Measurements from ENCODE around the gene BBX. TPM values are rescaled to one million over a fixed set of nuclear protein-coding genes. Genes with fewer than 3 reads are reported as not detected.
"Not testable (repeated sequence)": the region's sequence is repeated elsewhere in the genome, so short reads cannot be mapped to it uniquely, and the experiment has no call there.

Gene BBX
- total and polyA plus RNA-seq, 2 of the 13 experiments (the other 11 are each of a cell fraction or from before 2014, with no cell fraction given): 13.7 to 23.2 TPM

DNA sequence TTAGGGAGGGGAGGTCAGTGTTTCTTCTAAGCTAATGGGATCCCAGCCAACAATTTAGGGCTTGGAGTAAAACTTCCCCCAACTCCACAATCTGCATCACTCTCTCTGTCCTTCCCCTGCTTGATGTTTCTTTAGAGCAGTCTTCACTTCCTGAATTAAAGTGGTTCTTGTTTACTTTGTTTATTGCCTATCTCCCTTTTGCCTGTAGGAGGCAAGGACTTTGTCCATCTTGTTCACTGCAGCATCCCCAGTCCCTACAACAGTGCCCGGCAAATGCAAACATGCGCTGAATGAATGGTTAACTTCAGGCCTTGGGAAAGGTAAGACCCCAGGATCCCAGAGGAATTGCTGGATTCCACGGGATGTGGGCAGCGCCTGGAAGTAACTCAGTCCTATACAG, 312.2 kb downstream of the BBX start (continued):
- TF ChIP-seq TARDBP (CRISPR knock-in tag; IDR thresholded peaks at IDR 0.05): 0 out of 2 replicates have a peak, but pooled peaks have one; percentile 17
- peak; percentile 28; the same call in 1 of the 2 replicates for TF ChIP-seq SAP130 (CRISPR knock-in tag; IDR thresholded peaks at IDR 0.05; ENCODE audit: low read depth)
- peak; percentile 51; the same call in 1 of the 2 replicates for TF ChIP-seq ETV5 (CRISPR knock-in tag; IDR thresholded peaks at IDR 0.05; ENCODE audit: borderline replicate concordance)
- 0 out of 2 replicates have a peak, but pooled peaks have one; percentile 49 for TF ChIP-seq BRCA1 (CRISPR knock-in tag; IDR thresholded peaks at IDR 0.05)
- TF ChIP-seq SOX6 (IDR thresholded peaks at IDR 0.05); HNF4G (CRISPR knock-in tag; IDR thresholded peaks at IDR 0.05; ENCODE audit: borderline replicate concordance, low read depth); LCORL (IDR thresholded peaks at IDR 0.05): not testable (repeated sequence)
- peak; percentile 22; the same call in 1 of the 2 replicates for TF ChIP-seq SOX6 (CRISPR knock-in tag; IDR thresholded peaks at IDR 0.05)
- peak; percentile 60 for TF ChIP-seq HDAC2 (CRISPR knock-in tag; IDR thresholded peaks at IDR 0.05)
- peak; percentile 67 for TF ChIP-seq HNF4G (IDR thresholded peaks at IDR 0.05; ENCODE audit: borderline replicate concordance, low read depth, low read length)
- TF ChIP-seq THAP11 (CRISPR knock-in tag; IDR thresholded peaks at IDR 0.05): 0 out of 2 replicates have a peak, but pooled peaks have one; percentile 11
- TF ChIP-seq RAD21 (CRISPR knock-in tag; IDR thresholded peaks at IDR 0.05): peak; percentile 36; the same call in 1 of the 2 replicates
- TF ChIP-seq MIER3 (CRISPR knock-in tag; IDR thresholded peaks at IDR 0.05; ENCODE audit: borderline replicate concordance): peak; percentile 54; the same call in 1 of the 2 replicates
- TF ChIP-seq, protein P1, sequence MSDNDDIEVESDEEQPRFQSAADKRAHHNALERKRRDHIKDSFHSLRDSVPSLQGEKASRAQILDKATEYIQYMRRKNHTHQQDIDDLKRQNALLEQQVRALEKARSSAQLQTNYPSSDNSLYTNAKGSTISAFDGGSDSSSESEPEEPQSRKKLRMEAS (IDR thresholded peaks at IDR 0.05): 0 out of 2 replicates have a peak, but pooled peaks have one; percentile 11
- peak; percentile 76; the same call in 1 of the 2 replicates for TF ChIP-seq NKX3-1 (CRISPR knock-in tag; IDR thresholded peaks at IDR 0.05)
- TF ChIP-seq GATAD2A (CRISPR knock-in tag; IDR thresholded peaks at IDR 0.05): peak; percentile 72
- TF ChIP-seq ZKSCAN8 (CRISPR knock-in tag; IDR thresholded peaks at IDR 0.05; ENCODE audit: borderline replicate concordance): 0 out of 2 replicates have a peak, but pooled peaks have one; percentile 43
- TF ChIP-seq KDM1A (CRISPR knock-in tag; IDR thresholded peaks at IDR 0.05): 0 out of 2 replicates have a peak, but pooled peaks have one; percentile 42
- TF ChIP-seq, protein P2, sequence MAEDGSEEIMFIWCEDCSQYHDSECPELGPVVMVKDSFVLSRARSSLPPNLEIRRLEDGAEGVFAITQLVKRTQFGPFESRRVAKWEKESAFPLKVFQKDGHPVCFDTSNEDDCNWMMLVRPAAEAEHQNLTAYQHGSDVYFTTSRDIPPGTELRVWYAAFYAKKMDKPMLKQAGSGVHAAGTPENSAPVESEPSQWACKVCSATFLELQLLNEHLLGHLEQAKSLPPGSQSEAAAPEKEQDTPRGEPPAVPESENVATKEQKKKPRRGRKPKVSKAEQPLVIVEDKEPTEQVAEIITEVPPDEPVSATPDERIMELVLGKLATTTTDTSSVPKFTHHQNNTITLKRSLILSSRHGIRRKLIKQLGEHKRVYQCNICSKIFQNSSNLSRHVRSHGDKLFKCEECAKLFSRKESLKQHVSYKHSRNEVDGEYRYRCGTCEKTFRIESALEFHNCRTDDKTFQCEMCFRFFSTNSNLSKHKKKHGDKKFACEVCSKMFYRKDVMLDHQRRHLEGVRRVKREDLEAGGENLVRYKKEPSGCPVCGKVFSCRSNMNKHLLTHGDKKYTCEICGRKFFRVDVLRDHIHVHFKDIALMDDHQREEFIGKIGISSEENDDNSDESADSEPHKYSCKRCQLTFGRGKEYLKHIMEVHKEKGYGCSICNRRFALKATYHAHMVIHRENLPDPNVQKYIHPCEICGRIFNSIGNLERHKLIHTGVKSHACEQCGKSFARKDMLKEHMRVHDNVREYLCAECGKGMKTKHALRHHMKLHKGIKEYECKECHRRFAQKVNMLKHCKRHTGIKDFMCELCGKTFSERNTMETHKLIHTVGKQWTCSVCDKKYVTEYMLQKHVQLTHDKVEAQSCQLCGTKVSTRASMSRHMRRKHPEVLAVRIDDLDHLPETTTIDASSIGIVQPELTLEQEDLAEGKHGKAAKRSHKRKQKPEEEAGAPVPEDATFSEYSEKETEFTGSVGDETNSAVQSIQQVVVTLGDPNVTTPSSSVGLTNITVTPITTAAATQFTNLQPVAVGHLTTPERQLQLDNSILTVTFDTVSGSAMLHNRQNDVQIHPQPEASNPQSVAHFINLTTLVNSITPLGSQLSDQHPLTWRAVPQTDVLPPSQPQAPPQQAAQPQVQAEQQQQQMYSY (CRISPR knock-in tag; IDR thresholded peaks at IDR 0.05): 0 out of 2 replicates have a peak, but pooled peaks have one; percentile 12
- peak; percentile 77; the same call in 1 of the 2 replicates for TF ChIP-seq ZNF652 (CRISPR knock-in tag; IDR thresholded peaks at IDR 0.05; ENCODE audit: borderline replicate concordance, low read depth)
- TF ChIP-seq, protein P3, sequence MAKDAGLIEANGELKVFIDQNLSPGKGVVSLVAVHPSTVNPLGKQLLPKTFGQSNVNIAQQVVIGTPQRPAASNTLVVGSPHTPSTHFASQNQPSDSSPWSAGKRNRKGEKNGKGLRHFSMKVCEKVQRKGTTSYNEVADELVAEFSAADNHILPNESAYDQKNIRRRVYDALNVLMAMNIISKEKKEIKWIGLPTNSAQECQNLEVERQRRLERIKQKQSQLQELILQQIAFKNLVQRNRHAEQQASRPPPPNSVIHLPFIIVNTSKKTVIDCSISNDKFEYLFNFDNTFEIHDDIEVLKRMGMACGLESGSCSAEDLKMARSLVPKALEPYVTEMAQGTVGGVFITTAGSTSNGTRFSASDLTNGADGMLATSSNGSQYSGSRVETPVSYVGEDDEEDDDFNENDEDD (CRISPR knock-in tag; IDR thresholded peaks at IDR 0.05; ENCODE audit: borderline replicate concordance): peak; percentile 11; the same call in 1 of the 2 replicates
- peak; percentile 27; the same call in 1 of the 2 replicates for TF ChIP-seq MED1 (CRISPR knock-in tag; IDR thresholded peaks at IDR 0.05)
- 0 out of 2 replicates have a peak, but pooled peaks have one; percentile 30 for TF ChIP-seq ZBTB7B (CRISPR knock-in tag; IDR thresholded peaks at IDR 0.05)
- peak; percentile 91 for TF ChIP-seq FOXA3 (CRISPR knock-in tag; IDR thresholded peaks at IDR 0.05)
- TF ChIP-seq MIXL1 (CRISPR knock-in tag; IDR thresholded peaks at IDR 0.05): peak; percentile 92
- peak; percentile 59; the same call in 1 of the 2 replicates for TF ChIP-seq LCORL (CRISPR knock-in tag; IDR thresholded peaks at IDR 0.05)
- TF ChIP-seq ERF (CRISPR knock-in tag; IDR thresholded peaks at IDR 0.05): 0 out of 2 replicates have a peak, but pooled peaks have one; percentile 42
- peak; percentile 7; the same call in 1 of the 2 replicates for TF ChIP-seq SMC3 (IDR thresholded peaks at IDR 0.05; ENCODE audit: low read length)
- 0 out of 2 replicates have a peak, but pooled peaks have one; percentile 31 for TF ChIP-seq ZMYM3 (CRISPR knock-in tag; IDR thresholded peaks at IDR 0.05)
- TF ChIP-seq HMG20A (CRISPR knock-in tag; IDR thresholded peaks at IDR 0.05; ENCODE audit: borderline replicate concordance): peak; percentile 18; the same call in 1 of the 2 replicates
- TF ChIP-seq FOXK2 (IDR thresholded peaks at IDR 0.05): peak; percentile 60; the same call in 1 of the 2 replicates
